K562 (cell line): ENCODE data around the gene MAML1. TPM values are rescaled to one million over a fixed set of nuclear protein-coding genes. Genes with fewer than 3 reads are reported as not detected.

Source experiments
- ATAC-seq: fragments of 200-7000 bp; cut with Tn5 transposase; 3 replicates; pipeline ENCODE4 v1.9.1; 2020; ENCODE audit warnings: moderate library complexity
- BruUV-seq: library from RNA; stranded (reverse); fragments of 400-500 nt; replicated peaks from 2 replicates; lab custom pipeline; 2021; lab: Mats Ljungman, UMichigan
- CTCF ChIA-PET: fragments of 300-600 bp; formaldehyde crosslinking; extraction: SDS; loops from one replicate; lab custom pipeline; 2021; ENCODE audit warnings: low intra/inter-chr PET ratio; lab: Yijun Ruan, JAX
- POLR2A ChIA-PET: fragments of 300-600, 350-650 bp; sonication (Branson Sonifier 250); formaldehyde crosslinking; extraction: SDS; loops from one replicate; lab custom pipeline; 2021; ENCODE audit warnings: antibody characterized with exemption, inconsistent platforms; lab: Yijun Ruan, JAX
- DNase-seq, 4 experiments: peaks; one replicate each; pipeline versions ENCODE4 v3.0.0 to v3.0.0-alpha.2; 2011 to 2018; ENCODE audit warnings: low spot score in 3 of 4, mixed read lengths in 3 of 4; ENCODE audit errors: extremely low read depth in 1 of 4
- FAIRE-seq: peaks from 2 replicates; lab custom pipeline; 2011; peaks lifted over from hg19 to GRCh38; lab: Jason Lieb, UNC
- H2AFZ ChIP-seq: 2 replicates; pipeline ENCODE4 v1.6.0; 2011; ENCODE audit warnings: low read depth, low read length, control low read depth, inconsistent platforms
- H3K27ac ChIP-seq: fragments of 200-600 bp; 3 replicates; pipeline ENCODE4 v1.8.0; 2011; ENCODE audit warnings: low read depth, mild to moderate bottlenecking, control low read depth, inconsistent platforms, low read length, moderate library complexity, mixed read lengths; ENCODE audit errors: extremely low read depth
- H3K27me3 ChIP-seq, 2 experiments: fragments of 300-600 bp in 1 of 2; 2 replicates in 1 of 2; 3 replicates in 1 of 2; pipeline versions ENCODE4 v1.6.0 to v1.8.0; 2011; ENCODE audit warnings: inconsistent platforms in 2 of 2, low read length in 2 of 2, mild to moderate bottlenecking in 1 of 2, mixed read lengths in 1 of 2, moderate library complexity in 1 of 2; ENCODE audit not compliant: control insufficient read depth in 2 of 2, insufficient read depth in 2 of 2
- H3K36me3 ChIP-seq: fragments of 300-600 bp; 3 replicates; pipeline ENCODE4 v1.8.0; 2011; ENCODE audit warnings: mild to moderate bottlenecking, low read length, inconsistent platforms; ENCODE audit not compliant: control insufficient read depth, insufficient read depth
- H3K4me1 ChIP-seq, 2 experiments: fragments of 200-600 bp in 1 of 2; replicated peaks in 1 of 2; 2 replicates in 1 of 2; 3 replicates in 1 of 2; pipeline versions ENCODE4 v1.5.1 to v1.8.0; 2011; ENCODE audit warnings: inconsistent platforms in 2 of 2, low read length in 2 of 2, mild to moderate bottlenecking in 1 of 2, mixed read lengths in 1 of 2, moderate library complexity in 1 of 2; ENCODE audit not compliant: control insufficient read depth in 2 of 2, insufficient read depth in 2 of 2
- H3K4me2 ChIP-seq: 2 replicates; pipeline ENCODE4 v1.6.1; 2011; ENCODE audit warnings: low read length, control low read depth, inconsistent platforms, mixed read lengths; ENCODE audit not compliant: insufficient read depth
- H3K4me3 ChIP-seq: fragments of 200-600 bp; sonication (generic), shearing (Covaris generic); 2 replicates; pipeline ENCODE4 v1.5.1; 2016; ENCODE audit warnings: control low read depth, inconsistent platforms
- H3K79me2 ChIP-seq: fragments of 200-600 bp; 3 replicates; pipeline ENCODE4 v1.8.0; 2011; ENCODE audit warnings: low read length, inconsistent platforms; ENCODE audit not compliant: control insufficient read depth, insufficient read depth
- H3K9ac ChIP-seq, 2 experiments: 2 replicates each; pipeline versions ENCODE4 v1.6.0 to v1.6.1; 2011; ENCODE audit warnings: low read depth in 2 of 2, low read length in 2 of 2, control low read depth in 1 of 2, inconsistent platforms in 1 of 2, mild to moderate bottlenecking in 1 of 2, mixed read lengths in 1 of 2; ENCODE audit not compliant: insufficient read depth in 1 of 2
- H3K9me1 ChIP-seq: one replicate; pipeline ENCODE4 v1.6.0; 2011; ENCODE audit warnings: inconsistent platforms, mild to moderate bottlenecking, low read length, moderate library complexity; ENCODE audit not compliant: control insufficient read depth, insufficient read depth
- H3K9me3 ChIP-seq: replicated peaks from 2 replicates; pipeline ENCODE4 v1.5.1; 2011; ENCODE audit warnings: low read depth, low read length, inconsistent platforms; ENCODE audit not compliant: control insufficient read depth, insufficient read depth
- H4K20me1 ChIP-seq: replicated peaks from 2 replicates; pipeline ENCODE4 v1.6.1; 2011; ENCODE audit warnings: low read length, inconsistent platforms, mixed read lengths; ENCODE audit not compliant: control insufficient read depth, insufficient read depth
- ATF1 ChIP-seq, 2 experiments: fragments of 450-650 bp in 1 of 2; IDR thresholded peaks; 2 replicates each; pipeline ENCODE4 v1.6.1; 2016; ENCODE audit warnings: missing compliant biosample characterization in 1 of 2, missing genetic modification characterization in 1 of 2
- ILF3 ChIP-seq: fragments of 450-650 bp; IDR thresholded peaks from 2 replicates; pipeline ENCODE4 v1.6.1; 2018; ENCODE audit warnings: antibody characterized with exemption, mild to moderate bottlenecking, moderate library complexity, borderline replicate concordance
- SAFB ChIP-seq: fragments of 200-400 bp; formaldehyde crosslinking; IDR thresholded peaks from 2 replicates; pipeline ENCODE4 v1.6.1; 2017; ENCODE audit warnings: low read depth, low read length, borderline replicate concordance
- SETDB1 ChIP-seq: IDR thresholded peaks from one replicate; pipeline ENCODE4 v1.6.1; 2012; ENCODE audit warnings: low read length, control low read depth, inconsistent platforms
- STAG1 ChIP-seq: sonication (generic); formaldehyde crosslinking; IDR thresholded peaks from 2 replicates; pipeline ENCODE4 v1.5.0; 2020; ENCODE audit warnings: missing genetic modification reagents, borderline replicate concordance
- ZNF134 ChIP-seq: fragments of 250-450 bp; sonication (Bioruptor Pico); conservative IDR thresholded peaks from 2 replicates; pipeline ENCODE4 v1.4.0; 2020
- ZNF592 ChIP-seq: fragments of 450-650 bp; IDR thresholded peaks from 2 replicates; pipeline ENCODE4 v1.6.1; 2017; ENCODE audit warnings: antibody characterized with exemption, mild to moderate bottlenecking
- WGBS: fragments of 100-300 bp; shearing (Covaris generic); methylation state at CpG from one replicate; pipeline ENCODE4 v1.1.6; 2016; ENCODE audit warnings: low coverage, mixed read lengths; ENCODE audit not compliant: insufficient coverage; ENCODE audit errors: missing lambda C conversion rate; 5-methylcytosine and 5-hydroxymethylcytosine counted together
- in situ Hi-C: fragments of 300-500 bp; cut with MboI; formaldehyde crosslinking; loops from 4 replicates; pipeline ENCODE4 v1.15.0; 2018; ENCODE audit warnings: inconsistent platforms, mixed read lengths
- intact Hi-C: fragments of 100-400 bp; cut with micrococcal nuclease; formaldehyde crosslinking; loops from 2 replicates; pipeline ENCODE4 v1.14.2; 2022
- polyA plus RNA-seq, 8 experiments: library from polyadenylated mRNA; depleted of rRNA in 4 of 8; stranded (reverse) in 5 of 8; unstranded in 3 of 8; fragments of >200 nt; fragmentation: Nextera tagmentation in 2 of 8; fragmentation: Illumina TruSeq in 1 of 8; extraction: Ambion mirVana in 2 of 8; extraction: Trizol in 1 of 8; gene quantifications; 2 replicates each; pipeline versions ENCODE4 v1.2.1 to v1.2.3, GENCODE V29; 2011 to 2014; ENCODE audit warnings: inconsistent platforms in 1 of 8, missing spikeins in 1 of 8
- total RNA-seq, 7 experiments: library from RNA; depleted of rRNA in 6 of 7; stranded (reverse); fragments of >200 nt in 6 of 7; fragmentation: Illumina TruSeq in 2 of 7; extraction: Trizol in 2 of 7; gene quantifications; 2 replicates each; pipeline versions ENCODE4 v1.2.1 to v1.2.3, GENCODE V29; 2011 to 2021; ENCODE audit warnings: low replicate concordance in 1 of 7
- TF ChIP-seq, protein P1 (sequence below): fragments of 450-650 bp; IDR thresholded peaks from 2 replicates; pipeline ENCODE4 v1.6.1; 2016; ENCODE audit warnings: low read depth

The MAML1 gene
- total and polyA plus RNA-seq, 9 of the 15 experiments (the other 6 are each of a cell fraction or from before 2014, with no cell fraction given), result 0.32 to 18.4 (median 7.0) TPM

- Histone ChIP-seq H3K27me3 (no peaks in the 10 kb centered on the region), H4K20me1 (0 out of 2 replicates have a peak, but pooled peaks cover 4% of the 10 kb centered on the region), H2AFZ (no peak overlapping the region), H3K79me2 (peaks cover 75% of the 10 kb centered on the region), H3K27ac (no peak overlapping the region), H3K4me3 (no peak overlapping the region), H3K9me1 (no peaks in the 10 kb centered on the region), H3K4me2 (no peak overlapping the region), H3K9ac (no peak overlapping the region), H3K9me3 (no peaks in the 10 kb centered on the region), H3K4me1 (no peaks in the 10 kb centered on the region; a peak in 1 of 5 replicates), H3K36me3 (peaks cover 20% of the 10 kb centered on the region; the same call in 2 of the 3 replicates)
- POLR2A ChIA-PET, result interaction anchor here (0.8 kb wide), 1 partner anchor 45 kb away, joined by 4 read pairs; no protein-coding TSS in a partner anchor
- in situ Hi-C loops, result no loop called here
- no peak for ATAC-seq
- no peak for TF ChIP-seq ATF1 (CRISPR knock-in tag; IDR thresholded peaks at IDR 0.05)
- TF ChIP-seq ATF1 (tag; IDR thresholded peaks at IDR 0.05), result no peak
- TF ChIP-seq ZNF134 (CRISPR knock-in tag), result no peak
- no peak for TF ChIP-seq SAFB
- TF ChIP-seq STAG1 (CRISPR knock-in tag), result no peak
- TF ChIP-seq SETDB1, result no peak
- TF ChIP-seq, protein P1, sequence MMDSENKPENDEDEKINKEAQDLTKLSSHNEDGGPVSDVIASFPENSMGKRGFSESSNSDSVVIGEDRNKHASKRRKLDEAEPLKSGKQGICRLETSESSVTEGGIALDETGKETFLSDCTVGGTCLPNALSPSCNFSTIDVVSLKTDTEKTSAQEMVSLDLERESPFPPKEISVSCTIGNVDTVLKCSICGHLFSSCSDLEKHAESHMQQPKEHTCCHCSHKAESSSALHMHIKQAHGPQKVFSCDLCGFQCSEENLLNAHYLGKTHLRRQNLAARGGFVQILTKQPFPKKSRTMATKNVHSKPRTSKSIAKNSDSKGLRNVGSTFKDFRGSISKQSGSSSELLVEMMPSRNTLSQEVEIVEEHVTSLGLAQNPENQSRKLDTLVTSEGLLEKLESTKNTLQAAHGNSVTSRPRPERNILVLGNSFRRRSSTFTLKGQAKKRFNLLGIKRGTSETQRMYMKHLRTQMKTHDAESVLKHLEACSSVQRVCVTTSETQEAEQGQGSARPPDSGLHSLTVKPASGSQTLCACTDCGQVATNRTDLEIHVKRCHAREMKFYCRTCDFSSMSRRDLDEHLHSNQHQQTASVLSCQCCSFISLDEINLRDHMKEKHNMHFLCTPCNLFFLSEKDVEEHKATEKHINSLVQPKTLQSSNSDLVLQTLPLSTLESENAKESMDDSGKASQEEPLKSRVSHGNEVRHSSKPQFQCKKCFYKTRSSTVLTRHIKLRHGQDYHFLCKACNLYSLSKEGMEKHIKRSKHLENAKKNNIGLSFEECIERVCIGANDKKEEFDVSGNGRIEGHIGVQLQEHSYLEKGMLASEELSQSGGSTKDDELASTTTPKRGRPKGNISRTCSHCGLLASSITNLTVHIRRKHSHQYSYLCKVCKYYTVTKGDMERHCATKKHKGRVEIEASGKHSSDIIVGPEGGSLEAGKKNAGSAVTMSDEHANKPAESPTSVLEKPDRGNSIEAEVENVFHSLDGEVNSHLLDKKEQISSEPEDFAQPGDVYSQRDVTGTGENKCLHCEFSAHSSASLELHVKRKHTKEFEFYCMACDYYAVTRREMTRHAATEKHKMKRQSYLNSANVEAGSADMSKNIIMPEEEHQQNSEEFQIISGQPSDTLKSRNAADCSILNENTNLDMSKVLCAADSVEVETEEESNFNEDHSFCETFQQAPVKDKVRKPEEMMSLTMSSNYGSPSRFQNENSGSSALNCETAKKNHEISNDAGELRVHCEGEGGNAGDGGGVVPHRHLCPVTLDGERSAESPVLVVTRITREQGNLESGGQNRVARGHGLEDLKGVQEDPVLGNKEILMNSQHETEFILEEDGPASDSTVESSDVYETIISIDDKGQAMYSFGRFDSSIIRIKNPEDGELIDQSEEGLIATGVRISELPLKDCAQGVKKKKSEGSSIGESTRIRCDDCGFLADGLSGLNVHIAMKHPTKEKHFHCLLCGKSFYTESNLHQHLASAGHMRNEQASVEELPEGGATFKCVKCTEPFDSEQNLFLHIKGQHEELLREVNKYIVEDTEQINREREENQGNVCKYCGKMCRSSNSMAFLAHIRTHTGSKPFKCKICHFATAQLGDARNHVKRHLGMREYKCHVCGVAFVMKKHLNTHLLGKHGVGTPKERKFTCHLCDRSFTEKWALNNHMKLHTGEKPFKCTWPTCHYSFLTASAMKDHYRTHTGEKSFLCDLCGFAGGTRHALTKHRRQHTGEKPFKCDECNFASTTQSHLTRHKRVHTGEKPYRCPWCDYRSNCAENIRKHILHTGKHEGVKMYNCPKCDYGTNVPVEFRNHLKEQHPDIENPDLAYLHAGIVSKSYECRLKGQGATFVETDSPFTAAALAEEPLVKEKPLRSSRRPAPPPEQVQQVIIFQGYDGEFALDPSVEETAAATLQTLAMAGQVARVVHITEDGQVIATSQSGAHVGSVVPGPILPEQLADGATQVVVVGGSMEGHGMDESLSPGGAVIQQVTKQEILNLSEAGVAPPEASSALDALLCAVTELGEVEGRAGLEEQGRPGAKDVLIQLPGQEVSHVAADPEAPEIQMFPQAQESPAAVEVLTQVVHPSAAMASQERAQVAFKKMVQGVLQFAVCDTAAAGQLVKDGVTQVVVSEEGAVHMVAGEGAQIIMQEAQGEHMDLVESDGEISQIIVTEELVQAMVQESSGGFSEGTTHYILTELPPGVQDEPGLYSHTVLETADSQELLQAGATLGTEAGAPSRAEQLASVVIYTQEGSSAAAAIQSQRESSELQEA, result no peak
- no peak for TF ChIP-seq ZNF592
- TF ChIP-seq ILF3, result no peak
- 95% methylated on average over 2 of the region's 2 CpGs for WGBS
- no TSS peak for BruUV-seq
- no peak for FAIRE-seq
- intact Hi-C loops, result no loop called here
- CTCF ChIA-PET, result no interaction called here
- no peak for DNase-seq
These were observed 14.2 kb downstream of the MAML1 start for GRCh38 chr5:179746872-179747271.
